Caco-2 (cell line): ENCODE data around the gene IGSF10. TPM values are rescaled to one million over a fixed set of nuclear protein-coding genes. Genes with fewer than 3 reads are reported as not detected.

Experiments used
- BruUV-seq: library from RNA; stranded (reverse); fragments of 400-500 nt; replicated peaks from 2 replicates; lab custom pipeline; 2021; lab: Mats Ljungman, UMichigan
- CTCF ChIA-PET: fragments of 300-600 bp; sonication (Branson Sonifier 250); formaldehyde crosslinking; loops from one replicate; lab custom pipeline; 2022; ENCODE audit warnings: antibody characterized with exemption; lab: Charles Lee
- POLR2A ChIA-PET: fragments of 300-600 bp; sonication (Branson Sonifier 250); formaldehyde crosslinking; loops from one replicate; lab custom pipeline; 2022; ENCODE audit warnings: antibody characterized with exemption; lab: Charles Lee
- DNase-seq, 2 experiments: peaks; one replicate each; pipeline versions ENCODE4 v3.0.0 to v3.0.0-alpha.2; 2020 to 2022
- H3K27me3 ChIP-seq: replicated peaks from 2 replicates; pipeline ENCODE4 v1.6.0; 2011; ENCODE audit warnings: low read length; ENCODE audit not compliant: control insufficient read depth, insufficient read depth
- H3K36me3 ChIP-seq: 2 replicates; pipeline ENCODE4 v1.5.1; 2011; ENCODE audit warnings: low read length; ENCODE audit not compliant: control insufficient read depth, insufficient read depth
- H3K4me1 ChIP-seq: fragments of 250-450 bp; sonication (Bioruptor Pico); 2 replicates; pipeline ENCODE4 v1.5.1; 2020; ENCODE audit warnings: mild to moderate bottlenecking
- H3K4me3 ChIP-seq: 2 replicates; pipeline ENCODE4 v1.5.1; 2011; ENCODE audit warnings: low read depth, mild to moderate bottlenecking, control low read depth, low read length
- H3K9me3 ChIP-seq: fragments of 250-450 bp; sonication (Bioruptor Pico); 2 replicates; pipeline ENCODE4 v1.5.1; 2020; ENCODE audit warnings: mild to moderate bottlenecking, moderate library complexity
- H3K27ac Mint-ChIP-seq: one replicate; pipeline ENCODE4 v1.8.0; 2022; ENCODE audit warnings: mixed read lengths; ENCODE audit not compliant: unreplicated experiment
- H3K27me3 Mint-ChIP-seq: one replicate; pipeline ENCODE4 v1.8.0; 2022; ENCODE audit warnings: mixed read lengths; ENCODE audit not compliant: insufficient read depth, unreplicated experiment
- H3K36me3 Mint-ChIP-seq: one replicate; pipeline ENCODE4 v1.8.0; 2022; ENCODE audit warnings: mild to moderate bottlenecking, mixed read lengths; ENCODE audit not compliant: insufficient read depth, unreplicated experiment
- H3K4me1 Mint-ChIP-seq: one replicate; pipeline ENCODE4 v1.8.0; 2022; ENCODE audit warnings: low read depth, mixed read lengths; ENCODE audit not compliant: unreplicated experiment
- H3K4me3 Mint-ChIP-seq: one replicate; pipeline ENCODE4 v1.8.0; 2022; ENCODE audit warnings: mild to moderate bottlenecking, moderate library complexity, mixed read lengths; ENCODE audit not compliant: unreplicated experiment
- H3K9me3 Mint-ChIP-seq: one replicate; pipeline ENCODE4 v1.8.0; 2022; ENCODE audit warnings: mixed read lengths; ENCODE audit not compliant: unreplicated experiment
- intact Hi-C: fragments of 100-400 bp; cut with micrococcal nuclease; formaldehyde crosslinking; loops from one replicate; pipeline ENCODE4 v1.10.0; 2022; ENCODE audit not compliant: unreplicated experiment
- total RNA-seq: library from RNA; stranded (reverse); gene quantifications from 2 replicates; pipeline ENCODE4 v1.2.3, GENCODE V29; 2022
- TF ChIP-seq, protein P1 (sequence below), 2 experiments: fragments of 200-600 bp in 1 of 2; IDR thresholded peaks; 1 replicate in 1 of 2; 2 replicates in 1 of 2; pipeline versions ENCODE4 v1.5.1 to v1.8.0; 2011 to 2022; ENCODE audit warnings: antibody characterized with exemption in 1 of 2, control low read depth in 1 of 2, inconsistent platforms in 1 of 2, low read depth in 1 of 2, low read length in 1 of 2, mild to moderate bottlenecking in 1 of 2, moderate library complexity in 1 of 2; ENCODE audit not compliant: insufficient read depth in 1 of 2, severe bottlenecking in 1 of 2, unreplicated experiment in 1 of 2

Gene IGSF10
- total RNA-seq, 1 experiment from 2014 or later, result 2.6 TPM

DNA sequence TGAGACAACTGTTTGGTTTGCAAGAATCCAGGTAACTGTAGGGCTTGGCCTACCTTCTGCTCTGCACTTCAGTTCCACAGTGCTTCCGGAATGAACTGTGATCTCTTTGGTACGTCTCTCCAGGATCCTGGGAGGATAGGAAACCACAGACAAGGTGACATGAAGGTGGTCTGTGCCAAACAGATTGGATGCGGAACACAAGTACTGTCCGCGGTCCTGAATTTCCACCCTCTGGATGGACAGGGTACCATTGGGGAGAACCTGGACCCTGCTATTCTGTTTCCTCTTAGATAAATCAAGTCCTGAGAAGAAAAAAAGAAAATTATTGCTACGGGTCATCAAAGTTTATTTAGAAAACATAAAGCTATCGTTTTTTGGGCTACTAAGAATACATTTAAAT is 17.3 kb downstream of the IGSF10 start:
- no peaks in the 10 kb centered on the region for H3K4me1 Mint-ChIP-seq
- peaks cover 5% of the 10 kb centered on the region for H3K36me3 Mint-ChIP-seq
- intact Hi-C loops, result no loop called here
- no peak overlapping the region for H3K27ac Mint-ChIP-seq
- TF ChIP-seq, protein P1, sequence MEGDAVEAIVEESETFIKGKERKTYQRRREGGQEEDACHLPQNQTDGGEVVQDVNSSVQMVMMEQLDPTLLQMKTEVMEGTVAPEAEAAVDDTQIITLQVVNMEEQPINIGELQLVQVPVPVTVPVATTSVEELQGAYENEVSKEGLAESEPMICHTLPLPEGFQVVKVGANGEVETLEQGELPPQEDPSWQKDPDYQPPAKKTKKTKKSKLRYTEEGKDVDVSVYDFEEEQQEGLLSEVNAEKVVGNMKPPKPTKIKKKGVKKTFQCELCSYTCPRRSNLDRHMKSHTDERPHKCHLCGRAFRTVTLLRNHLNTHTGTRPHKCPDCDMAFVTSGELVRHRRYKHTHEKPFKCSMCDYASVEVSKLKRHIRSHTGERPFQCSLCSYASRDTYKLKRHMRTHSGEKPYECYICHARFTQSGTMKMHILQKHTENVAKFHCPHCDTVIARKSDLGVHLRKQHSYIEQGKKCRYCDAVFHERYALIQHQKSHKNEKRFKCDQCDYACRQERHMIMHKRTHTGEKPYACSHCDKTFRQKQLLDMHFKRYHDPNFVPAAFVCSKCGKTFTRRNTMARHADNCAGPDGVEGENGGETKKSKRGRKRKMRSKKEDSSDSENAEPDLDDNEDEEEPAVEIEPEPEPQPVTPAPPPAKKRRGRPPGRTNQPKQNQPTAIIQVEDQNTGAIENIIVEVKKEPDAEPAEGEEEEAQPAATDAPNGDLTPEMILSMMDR (IDR thresholded peaks at IDR 0.05; ENCODE audit: insufficient read depth in 1 of 2, low read depth in 1 of 2, low read length in 1 of 2, severe bottlenecking in 1 of 2, unreplicated experiment in 1 of 2), result no peak
- DNase-seq, result peak in 1 of 2 experiments; percentile 39
- H3K36me3 ChIP-seq, result no peaks in the 10 kb centered on the region
- ChIA-PET POLR2A (no interaction called here), CTCF (interaction anchor here (3.1 kb wide), 1 partner anchor 396 kb away, joined by 9 read pairs; no protein-coding TSS in a partner anchor)
- no peaks in the 10 kb centered on the region for H3K27me3 Mint-ChIP-seq
- H3K4me3 Mint-ChIP-seq, result no peak overlapping the region
- no peaks in the 10 kb centered on the region for H3K4me1 ChIP-seq
- no TSS peak for BruUV-seq
- no peaks in the 10 kb centered on the region for H3K9me3 Mint-ChIP-seq
- H3K9me3 ChIP-seq, result no peaks in the 10 kb centered on the region
- no peak overlapping the region for H3K4me3 ChIP-seq
- H3K27me3 ChIP-seq, result no peaks in the 10 kb centered on the region

DNA sequence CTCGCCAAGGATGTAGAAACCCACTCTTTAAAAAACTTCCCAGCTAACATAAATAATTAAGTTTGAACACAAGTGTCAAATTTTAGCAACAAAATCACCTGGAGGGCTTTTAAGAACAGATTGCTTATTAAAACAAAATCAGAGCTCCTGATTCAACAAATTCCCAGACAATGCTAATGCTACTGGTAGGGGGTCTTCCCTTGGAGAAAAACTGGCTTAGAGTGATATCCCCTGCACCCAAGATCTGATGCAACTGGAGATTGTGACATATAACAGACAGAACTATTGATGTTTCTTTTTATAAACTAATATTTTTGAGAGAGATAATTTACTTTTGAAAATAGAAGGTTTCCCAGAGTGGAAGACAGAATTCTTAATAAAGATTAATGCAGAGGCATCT is 19.9 kb downstream of the IGSF10 start:
- POLR2A ChIA-PET, result no interaction called here
- Histone ChIP-seq H3K4me3 (no peak overlapping the region), H3K36me3 (no peaks in the 10 kb centered on the region), H3K4me1 (no peaks in the 10 kb centered on the region), H3K9me3 (no peaks in the 10 kb centered on the region), H3K27me3 (no peaks in the 10 kb centered on the region)
- intact Hi-C loops, result no loop called here
- Mint-ChIP-seq H3K9me3 (no peaks in the 10 kb centered on the region), H3K4me1 (no peaks in the 10 kb centered on the region), H3K36me3 (peaks cover 5% of the 10 kb centered on the region), H3K4me3 (no peak overlapping the region), H3K27ac (no peak overlapping the region), H3K27me3 (no peaks in the 10 kb centered on the region)
- no TSS peak for BruUV-seq
- TF ChIP-seq, protein P1 (IDR thresholded peaks at IDR 0.05; ENCODE audit: insufficient read depth in 1 of 2, low read depth in 1 of 2, low read length in 1 of 2, severe bottlenecking in 1 of 2, unreplicated experiment in 1 of 2), result no peak
- DNase-seq, result no peak
- CTCF ChIA-PET, result no interaction called here

DNA sequence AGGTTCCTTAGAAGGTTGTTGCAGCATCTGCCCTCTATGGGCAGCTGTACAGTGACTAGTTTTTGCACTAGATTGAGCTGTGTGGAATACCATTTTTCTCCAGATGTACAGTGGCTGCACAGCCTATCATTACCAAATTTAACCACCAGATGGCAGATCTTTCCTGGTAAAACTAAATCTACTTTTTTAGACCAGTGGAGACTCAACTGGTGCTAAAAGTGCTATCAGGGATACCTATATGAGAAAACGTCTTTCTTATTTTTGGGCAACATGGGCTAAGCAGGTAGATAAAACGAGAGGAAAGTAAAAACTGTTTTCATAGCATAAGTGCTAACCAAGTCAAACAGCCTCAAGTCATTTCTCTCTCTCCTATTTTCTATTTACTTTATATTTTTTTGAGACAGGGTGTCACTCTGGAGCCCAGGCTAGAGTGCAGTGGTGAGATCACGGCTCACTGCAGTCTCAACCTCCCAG is 21.2 kb downstream of the IGSF10 start:
- Mint-ChIP-seq H3K9me3 (no peaks in the 10 kb centered on the region), H3K36me3 (no peaks in the 10 kb centered on the region), H3K4me3 (no peak overlapping the region), H3K4me1 (no peaks in the 10 kb centered on the region), H3K27ac (no peak overlapping the region), H3K27me3 (no peaks in the 10 kb centered on the region)
- Histone ChIP-seq H3K36me3 (no peaks in the 10 kb centered on the region), H3K4me1 (no peaks in the 10 kb centered on the region), H3K9me3 (no peaks in the 10 kb centered on the region), H3K4me3 (no peak overlapping the region), H3K27me3 (no peaks in the 10 kb centered on the region)
- TF ChIP-seq, protein P1 (IDR thresholded peaks at IDR 0.05; ENCODE audit: insufficient read depth in 1 of 2, low read depth in 1 of 2, low read length in 1 of 2, severe bottlenecking in 1 of 2, unreplicated experiment in 1 of 2), result peak; percentile 57 to 83
- POLR2A ChIA-PET, result interaction anchor here (0.5 kb wide), 1 partner anchor 22 kb away, joined by 12 read pairs; no protein-coding TSS in a partner anchor
- CTCF ChIA-PET, result interaction anchor here (0.6 to 1.2 kb wide), 9 partner anchors 21 to 479 kb away, joined by 3 to 30 read pairs (median 3); partner anchors contain the start of gene IGSF10
- DNase-seq, result peak in 1 of 2 experiments; percentile 74
- intact Hi-C loops, result loop anchor here (1.0 kb wide), 5 partner anchors 29 to 479 kb away; no protein-coding TSS in a partner anchor
- BruUV-seq, result no TSS peak
